ENCODE measurements around the gene ADSS1.
A peak's percentile ranks its signal among the peaks of the same experiment; 100 is the strongest.

The ADSS1 gene

GRCh38 chr14:104751539-104752422 is 27.8 kb downstream of the ADSS1 start:
- DNase-seq, result no peak

DNA sequence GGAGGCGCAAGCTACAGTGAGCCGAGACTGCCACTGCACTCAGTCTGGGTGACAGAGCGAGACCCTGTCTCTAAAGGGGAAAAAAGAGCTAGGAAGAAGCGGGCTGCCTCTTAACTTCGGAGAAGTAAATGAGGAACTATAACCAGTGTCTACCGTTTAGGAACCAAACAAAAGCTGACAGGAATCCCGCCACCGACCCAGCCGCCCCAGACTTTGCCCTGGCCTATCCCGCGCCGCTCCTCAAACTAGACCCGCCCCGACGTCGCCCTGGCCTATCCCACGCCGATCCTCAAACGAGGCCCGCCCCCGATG is 28.4 kb downstream of the ADSS1 start:
- DNase-seq, result no peak

DNA sequence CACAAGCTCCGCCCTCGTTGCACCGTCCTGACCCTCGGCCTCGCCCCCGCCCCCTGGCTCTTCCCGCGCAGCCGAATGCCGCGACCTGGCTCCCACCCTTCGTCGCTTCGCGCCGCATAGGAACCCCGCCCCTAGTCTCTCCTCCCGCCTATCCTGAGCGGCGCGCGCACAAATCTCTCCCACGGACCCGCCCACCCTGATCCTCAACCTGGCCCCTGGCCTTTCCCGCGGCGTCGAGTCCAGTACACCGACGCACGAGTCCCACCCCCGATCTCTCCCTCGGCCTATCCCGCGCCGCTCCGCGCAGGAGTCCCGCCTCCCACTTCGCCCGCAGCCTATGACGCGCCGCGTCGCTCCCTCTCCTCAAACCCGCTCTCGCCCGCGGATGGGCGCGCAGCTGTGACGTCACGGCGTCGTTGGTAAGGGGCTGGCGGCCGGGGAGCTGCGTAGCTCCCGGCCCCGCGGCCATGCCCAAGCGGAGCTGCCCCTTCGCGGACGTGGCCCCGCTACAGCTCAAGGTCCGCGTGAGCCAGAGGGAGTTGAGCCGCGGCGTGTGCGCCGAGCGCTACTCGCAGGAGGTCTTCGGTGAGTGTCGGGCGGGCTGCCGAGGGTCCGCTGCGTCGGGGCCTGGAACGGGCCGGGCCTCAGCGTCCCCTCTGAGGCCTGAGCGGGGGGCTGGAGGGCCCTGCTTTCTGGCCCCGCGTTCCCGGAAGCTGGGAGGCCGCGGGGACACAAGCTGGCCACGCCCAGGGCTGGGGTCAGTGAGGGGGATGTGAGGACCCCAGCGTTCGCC is 28.9 kb downstream of the ADSS1 start, which contains the start of gene SIVA1:
Gene SIVA1 (plus strand): TSS at position 413 of the 793 bp plus-strand sequence. CDS start 55 bp downstream, at position 468.
- DNase-seq, result peak; percentile 99 to 100 (median 100)

DNA sequence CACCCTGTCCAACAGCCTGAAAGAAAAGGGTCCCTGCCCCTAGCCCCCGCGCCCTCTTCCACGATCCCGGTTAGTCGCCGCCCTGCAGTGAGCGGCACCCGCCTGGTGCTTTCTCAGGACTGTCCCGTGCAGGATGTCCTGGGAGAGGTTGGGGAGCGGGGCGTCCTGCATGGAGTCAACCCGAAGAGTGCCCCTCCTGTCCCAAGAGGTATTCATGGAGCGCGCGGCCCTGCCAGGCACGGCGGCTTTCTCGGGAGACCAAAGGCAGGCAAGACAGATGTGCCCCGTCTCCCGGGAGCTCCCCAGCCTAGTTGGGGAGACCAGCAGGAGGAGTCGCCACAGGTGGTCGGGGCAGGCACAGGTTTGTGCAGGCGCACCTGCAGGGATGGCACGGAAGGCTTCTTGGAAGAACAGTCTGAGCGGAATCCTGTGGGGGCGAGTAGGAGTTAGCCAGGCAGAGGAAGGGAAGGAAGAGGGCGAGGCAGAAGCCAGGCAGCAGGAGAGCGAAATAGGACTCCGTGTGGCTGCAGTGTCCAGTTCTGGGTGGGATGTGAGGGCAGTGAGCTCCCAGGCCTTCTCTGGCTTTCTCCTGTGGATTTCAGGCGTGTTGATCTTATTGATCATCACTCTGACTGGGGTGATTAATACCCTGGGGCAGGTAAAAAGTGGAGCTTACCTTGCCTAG is 29.6 kb downstream of the ADSS1 start:
- peak in 1 of 6 experiments; percentile 51 for DNase-seq

GRCh38 chr14:104754213-104754851 is 30.3 kb downstream of the ADSS1 start:
- DNase-seq, result no peak

GRCh38 chr14:104755621-104756020 is 31.6 kb downstream of the ADSS1 start:
- no peak for DNase-seq

- no peak for DNase-seq
These were observed 32.6 kb downstream of the ADSS1 start for GRCh38 chr14:104756477-104757237.

DNA sequence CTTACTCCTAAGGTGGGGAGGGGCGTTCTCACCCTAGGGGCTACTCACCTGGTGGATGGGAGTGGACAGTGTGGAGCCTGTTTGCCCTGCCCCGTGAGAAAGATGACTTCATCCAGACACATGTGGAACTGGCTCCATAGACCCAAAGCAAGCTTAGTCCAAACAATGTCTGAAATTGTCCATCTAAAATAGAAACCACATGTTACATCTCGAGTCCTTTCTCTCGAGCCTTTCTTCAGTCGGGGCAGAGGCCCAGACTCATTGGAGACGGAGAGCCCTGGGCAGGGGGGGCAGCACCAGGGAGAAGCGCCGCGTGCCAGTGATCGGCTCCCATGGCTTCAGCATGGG is 33.2 kb downstream of the ADSS1 start:
- DNase-seq, result no peak

DNA sequence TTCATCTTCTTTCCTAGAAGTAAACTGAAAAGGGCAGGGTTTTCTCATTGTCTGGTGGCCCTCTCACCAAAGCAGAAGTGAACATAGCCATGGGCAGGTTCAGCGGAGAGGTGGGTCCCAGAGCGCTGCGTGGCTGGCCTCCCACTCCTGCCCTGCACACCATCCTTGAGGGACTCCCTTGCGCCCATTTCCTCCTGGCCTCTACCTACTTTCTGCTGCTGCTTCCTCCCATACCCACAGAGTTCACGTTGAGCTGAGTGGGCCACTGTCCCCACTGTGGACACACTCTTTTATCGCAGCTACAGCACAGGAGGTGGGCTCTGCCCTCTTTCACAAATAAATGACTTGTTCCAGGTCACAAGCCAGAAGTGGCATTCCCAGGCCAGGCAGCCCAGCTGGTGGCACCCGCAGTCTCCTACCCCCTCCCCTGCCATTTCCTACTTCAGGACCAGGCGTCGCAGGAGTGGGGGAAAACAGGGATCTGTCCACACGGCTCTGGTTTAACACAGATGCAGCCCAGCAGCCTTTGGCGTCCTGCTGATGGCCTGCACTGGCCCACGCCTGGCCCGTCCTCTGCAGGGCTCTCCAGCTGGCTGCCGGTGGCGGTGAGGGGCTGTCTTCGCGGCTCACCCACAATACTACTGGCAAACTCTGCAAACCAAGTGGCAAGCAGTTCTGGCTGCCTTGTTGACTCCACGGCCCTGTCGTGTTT is 33.8 kb downstream of the ADSS1 start:
- DNase-seq, result no peak

DNA sequence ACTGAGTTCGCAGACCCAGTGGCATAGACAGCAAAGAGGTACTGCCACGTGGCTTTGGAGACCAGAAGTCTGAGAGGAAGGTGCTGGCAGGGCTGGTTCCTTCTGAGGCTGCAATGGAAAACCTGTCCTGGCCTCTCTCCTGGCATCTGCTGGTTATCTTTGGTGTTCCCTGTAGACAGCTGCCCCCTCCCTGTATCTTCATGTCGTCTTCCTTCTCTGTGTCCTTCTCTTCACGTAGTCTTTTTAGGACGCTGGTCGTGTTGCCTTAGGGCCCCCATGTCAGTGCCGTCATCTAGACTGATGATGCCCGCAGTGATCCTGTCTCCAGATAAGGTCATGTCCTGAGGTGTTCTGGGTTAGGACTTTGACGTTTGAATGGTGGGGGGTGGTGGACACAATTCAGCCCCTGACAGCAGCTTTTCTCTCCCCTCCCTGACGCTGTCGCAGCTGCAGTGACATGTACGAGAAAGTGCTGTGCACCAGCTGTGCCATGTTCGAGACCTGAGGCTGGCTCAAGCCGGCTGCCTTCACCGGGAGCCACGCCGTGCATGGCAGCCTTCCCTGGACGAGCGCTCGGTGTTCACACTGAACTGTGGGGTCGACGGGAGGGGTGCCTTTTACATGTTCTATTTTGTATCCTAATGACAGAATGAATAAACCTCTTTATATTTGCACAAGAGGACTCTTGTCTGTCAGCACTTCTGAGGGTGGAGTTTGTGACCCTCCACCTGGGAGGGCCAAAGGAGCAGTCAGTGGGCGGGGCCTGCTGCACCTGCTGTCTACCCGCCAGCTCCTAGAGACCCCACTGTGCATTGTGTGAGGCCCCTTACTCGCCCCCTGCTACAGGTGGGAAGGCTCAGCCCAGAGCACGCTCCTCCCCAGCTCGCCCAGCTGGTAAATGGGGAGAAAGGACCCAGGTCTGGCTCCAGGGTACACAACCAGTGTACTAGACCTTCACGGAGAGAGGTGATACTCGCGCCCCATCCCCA is 35.2 kb downstream of the ADSS1 start:
- no peak for DNase-seq

GRCh38 chr14:104765517-104765916 is 41.5 kb downstream of the ADSS1 start:
- no peak for DNase-seq

DNA sequence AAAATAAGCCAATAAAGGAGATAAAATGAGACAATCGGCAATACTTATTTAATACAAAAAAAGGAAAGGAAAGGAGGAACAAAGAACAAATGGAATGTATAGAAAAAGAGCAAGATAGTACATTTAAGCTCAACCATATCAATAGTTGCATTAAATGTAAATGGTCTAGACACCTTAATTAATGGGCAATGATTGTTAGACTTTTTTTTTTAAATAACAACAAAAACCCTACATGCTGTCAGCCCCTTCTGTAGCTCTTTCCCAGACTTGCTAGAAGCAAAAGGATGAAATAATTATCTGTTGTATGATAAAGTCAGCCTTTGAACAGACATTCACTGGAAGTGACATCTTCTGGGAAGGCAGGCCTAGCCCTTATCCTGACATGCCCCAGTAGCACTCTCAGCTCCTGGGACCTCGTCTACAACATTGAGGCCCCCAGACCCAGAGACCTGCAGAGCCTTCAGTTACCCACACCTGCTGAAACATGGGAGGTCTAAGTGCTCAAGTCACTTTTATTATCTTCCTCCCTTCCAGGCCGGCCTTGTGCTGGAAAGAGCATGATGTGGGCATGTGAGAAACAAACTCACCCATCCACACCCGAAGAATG is 42.3 kb downstream of the ADSS1 start:
- DNase-seq, result no peak

DNA sequence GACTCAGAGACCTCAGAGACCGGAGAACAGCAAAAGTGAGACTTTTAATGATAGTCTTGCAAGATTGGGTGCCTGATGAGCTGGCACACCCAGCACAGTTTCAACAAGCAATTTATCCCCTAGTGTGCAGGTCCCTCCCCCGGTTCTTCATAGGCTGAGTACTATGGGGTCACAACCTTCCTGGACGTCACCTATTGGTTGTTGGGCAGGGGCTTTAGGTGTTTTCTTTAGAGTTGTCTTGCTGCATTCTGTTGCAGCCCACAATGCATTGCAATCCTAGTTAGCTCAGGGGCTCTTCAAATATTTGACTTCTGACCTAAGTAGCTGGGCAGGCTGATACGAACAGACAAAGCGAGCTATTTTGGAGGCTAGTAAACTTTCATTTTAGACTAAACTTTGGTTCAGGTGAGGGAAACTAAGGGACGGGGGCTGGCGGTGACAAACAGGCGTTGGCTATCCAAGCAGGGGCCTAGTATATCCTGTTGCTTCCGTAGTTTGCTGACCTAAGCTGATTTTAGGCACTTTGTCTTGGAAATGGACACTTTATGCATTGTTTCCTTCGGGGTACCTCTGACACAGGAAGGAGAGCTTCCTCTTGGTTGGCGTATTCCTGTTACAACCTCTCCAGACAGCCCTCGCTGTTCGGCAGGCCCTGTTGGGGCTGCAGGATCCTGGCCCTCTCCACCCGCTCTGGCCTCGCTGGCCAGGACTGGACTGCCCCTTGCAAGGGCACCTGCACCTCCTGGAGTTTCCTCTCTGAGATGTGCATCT is 43.0 kb downstream of the ADSS1 start:
- DNase-seq, result no peak

DNA sequence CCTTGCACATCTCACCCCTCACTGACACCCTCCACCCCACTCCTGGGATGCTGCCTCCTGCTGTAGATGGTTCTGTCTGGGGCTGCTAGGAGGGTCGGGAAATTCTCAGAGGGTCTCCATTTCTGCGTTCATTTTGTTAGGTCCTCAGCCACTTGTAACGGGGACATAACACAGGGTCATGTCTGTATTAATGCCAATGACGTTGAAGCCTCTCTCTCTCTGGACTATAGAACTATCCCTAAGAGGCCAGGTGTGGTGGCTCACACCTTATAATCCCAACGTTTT is 43.5 kb downstream of the ADSS1 start:
- DNase-seq, result no peak

GRCh38 chr14:104768437-104769323 is 44.7 kb downstream of the ADSS1 start:
- peak; percentile 69 to 93 (median 86) for DNase-seq

GRCh38 chr14:104769324-104770071 is 45.5 kb downstream of the ADSS1 start:
- DNase-seq, result no peak

DNA sequence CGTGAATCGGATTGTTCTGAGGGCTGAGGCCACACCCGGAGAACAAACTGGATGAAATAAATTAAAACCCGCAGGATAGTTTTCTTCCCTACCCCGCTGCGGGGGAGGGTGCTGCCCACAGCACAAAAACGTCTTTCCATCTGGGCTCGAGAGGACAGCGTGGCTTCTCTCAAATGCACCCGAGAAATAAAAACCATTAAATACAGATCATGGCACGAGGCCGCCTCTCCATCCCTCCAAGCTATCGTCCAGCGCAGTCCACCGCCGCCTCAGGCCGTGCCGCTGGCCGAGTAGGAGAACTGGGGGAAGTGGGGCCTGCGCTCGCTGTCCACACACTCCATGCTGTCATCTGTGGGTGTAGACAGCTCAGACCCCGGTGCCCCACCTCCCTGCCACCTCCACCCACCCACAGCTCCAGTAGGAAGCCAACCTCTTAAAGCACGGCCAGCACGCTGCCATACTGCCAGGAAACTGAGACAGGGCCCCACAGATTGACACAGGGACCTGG is 46.1 kb downstream of the ADSS1 start:
- DNase-seq, result no peak
